Stimulated activated CD4-positive, alpha-beta T cell treated with anti-CD3 and anti-CD28 coated beads, Interleukin-12 subunit alpha, Interleukin-12 subunit beta, amount 100 ng/mL, for 48 hours (primary cell): Measurements from ENCODE around the gene TMEM203.

ENCODE experiments used
- DNase-seq, 3 donors: peaks; one replicate each; pipeline ENCODE4 v3.0.0-alpha.2; 2020; ENCODE audit warnings: low read depth in 2 of 3, low spot score in 1 of 3

TMEM203 gene

DNA sequence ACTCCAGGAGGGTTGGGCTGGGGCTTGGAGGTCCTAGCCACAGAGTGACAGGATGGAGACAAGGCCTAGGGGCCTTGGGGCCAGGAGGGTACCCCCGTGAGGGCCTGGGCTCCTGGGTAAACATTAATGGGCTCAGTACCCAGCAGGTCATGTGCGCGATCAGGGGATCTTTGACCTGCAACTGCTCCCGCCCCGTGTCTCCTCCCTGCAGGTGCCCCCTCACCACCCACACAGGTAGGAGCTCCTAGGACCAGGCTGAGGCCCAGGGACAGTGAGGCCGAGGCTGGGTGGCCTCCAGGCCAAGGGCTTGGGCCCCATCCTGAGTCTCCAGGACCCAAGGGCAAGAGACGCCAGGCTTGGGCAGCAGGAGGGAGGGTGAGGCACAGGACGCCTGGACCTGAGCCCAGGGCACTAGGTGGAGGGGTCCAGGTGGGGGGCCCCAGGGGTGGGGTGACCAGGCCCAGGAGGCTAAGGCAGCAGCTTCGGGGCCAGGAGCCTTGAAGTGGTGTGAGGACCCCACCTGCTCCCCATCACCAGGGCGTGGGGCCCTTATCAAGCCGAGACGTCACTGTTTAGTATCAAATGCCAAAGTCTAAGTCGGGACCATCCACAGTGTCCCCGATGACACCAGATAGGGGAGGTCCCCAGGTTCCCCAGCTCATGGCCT lies 25.4 kb upstream of the TMEM203 start, which contains the start of gene SLC34A3:
SLC34A3 (plus strand) TSS at position 197 of the 667 bp plus-strand sequence. CDS start 802 bp downstream, outside the sequence.
- no peak for DNase-seq

DNA sequence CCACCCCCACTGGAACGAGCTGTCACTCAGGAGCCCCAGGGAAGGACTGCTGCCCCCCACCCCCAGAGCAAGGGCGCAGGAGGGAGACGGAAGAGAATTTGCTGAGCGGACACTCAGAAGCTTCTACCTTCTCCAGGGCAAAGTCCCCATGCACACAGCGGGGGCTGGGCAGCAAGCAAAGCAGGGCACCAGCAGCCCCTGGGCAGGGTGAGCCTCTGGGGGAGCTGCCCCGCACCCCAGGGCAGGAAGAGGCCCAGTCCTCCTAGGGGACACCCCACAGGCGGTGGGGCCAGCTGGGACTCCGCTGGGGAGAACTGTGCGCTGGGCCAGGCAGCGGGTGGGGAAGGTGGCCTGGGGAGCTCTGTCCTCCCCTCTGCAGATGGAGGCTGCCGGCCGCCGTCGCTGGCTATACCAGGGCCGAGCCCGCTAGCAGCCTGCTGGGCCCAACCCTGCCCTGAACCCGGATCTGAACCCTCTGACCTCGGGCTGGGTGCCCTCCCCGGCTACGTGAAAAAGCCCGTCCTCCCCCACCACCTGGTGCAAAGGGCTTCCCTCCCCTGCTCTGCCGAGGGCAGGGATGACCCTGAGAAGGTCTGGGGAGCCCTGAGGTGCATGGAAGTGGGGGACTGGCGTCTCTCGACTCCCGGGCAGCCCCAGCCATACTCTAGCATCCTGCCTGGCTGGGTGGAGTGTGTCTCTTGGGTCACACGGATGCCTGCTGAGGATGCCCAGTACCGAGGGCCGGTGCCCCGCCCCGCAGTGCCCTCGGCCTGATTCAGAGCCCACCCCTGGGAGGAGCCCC lies 24.7 kb upstream of the TMEM203 start:
- no peak for DNase-seq

- no peak for DNase-seq
Measured at GRCh38 chr9:137228968-137229896, 23.8 kb upstream of the TMEM203 start.

DNA sequence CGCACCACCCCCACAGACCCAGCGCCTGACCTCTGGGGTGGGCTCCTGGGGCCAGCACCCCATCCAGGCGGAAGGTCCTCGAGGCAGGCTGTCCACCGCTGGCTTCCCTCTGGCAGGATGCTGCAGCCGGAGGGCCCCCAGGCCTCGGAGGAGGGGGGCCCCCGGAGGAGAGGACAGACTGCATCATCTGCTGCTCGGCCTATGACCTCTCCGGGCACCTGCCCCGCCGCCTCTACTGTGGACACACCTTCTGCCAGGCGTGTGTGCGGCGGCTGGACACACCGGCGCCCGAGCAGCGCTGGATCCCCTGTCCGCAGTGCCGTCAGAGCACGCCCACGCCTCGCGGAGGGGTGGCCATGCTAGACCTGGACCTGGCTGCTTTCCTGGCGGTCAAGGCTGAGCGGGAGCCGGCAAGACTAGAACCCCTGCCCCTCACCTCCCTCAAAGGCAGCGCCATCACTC lies 23.1 kb upstream of the TMEM203 start:
- DNase-seq: no peak

GRCh38 chr9:137227853-137228505 lies 22.5 kb upstream of the TMEM203 start:
- DNase-seq: no peak

- DNase-seq: peak; percentile 71 to 84 (median 75)
Measured at GRCh38 chr9:137227054-137227852, 21.8 kb upstream of the TMEM203 start, which contains the start of gene RNF224. TSS of gene RNF224 (plus strand) at chr9:137227502. CDS start at chr9:137228336, 834 bp downstream.

DNA sequence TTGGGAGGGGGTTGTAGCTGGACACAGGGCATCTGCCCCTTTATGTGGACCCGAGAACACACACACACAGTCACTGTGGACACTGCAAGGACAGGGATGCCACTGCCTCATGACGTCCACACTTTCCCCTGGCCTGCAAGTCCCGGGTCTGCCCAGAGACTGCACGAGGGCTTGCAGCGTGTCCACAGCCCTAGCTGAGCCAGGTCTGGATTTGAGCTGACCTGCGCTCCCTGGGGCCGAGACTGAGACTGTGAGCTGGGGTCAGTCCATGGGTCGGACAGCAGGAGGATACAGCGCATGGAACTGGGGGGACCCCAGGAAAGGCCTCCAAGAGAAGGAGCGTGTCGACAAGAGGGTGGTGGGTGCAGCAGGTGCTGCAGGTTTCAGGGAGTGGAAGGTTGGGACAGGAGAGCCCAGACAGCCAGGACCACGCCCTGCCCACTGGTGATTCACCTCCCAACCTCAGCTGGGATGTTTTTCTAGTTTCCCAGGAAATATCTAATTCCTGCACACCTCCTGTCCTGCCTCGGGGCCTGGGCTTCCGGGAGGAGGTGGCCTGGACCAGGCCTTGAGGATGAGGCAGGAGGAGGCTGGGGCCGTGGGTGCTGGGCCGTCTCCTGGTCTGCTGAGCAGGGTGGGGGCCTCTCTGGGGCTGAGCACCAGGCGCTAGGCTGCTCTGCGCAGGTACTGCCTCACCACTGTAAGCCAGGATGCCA lies 21.0 kb upstream of the TMEM203 start:
- DNase-seq: no peak

DNA sequence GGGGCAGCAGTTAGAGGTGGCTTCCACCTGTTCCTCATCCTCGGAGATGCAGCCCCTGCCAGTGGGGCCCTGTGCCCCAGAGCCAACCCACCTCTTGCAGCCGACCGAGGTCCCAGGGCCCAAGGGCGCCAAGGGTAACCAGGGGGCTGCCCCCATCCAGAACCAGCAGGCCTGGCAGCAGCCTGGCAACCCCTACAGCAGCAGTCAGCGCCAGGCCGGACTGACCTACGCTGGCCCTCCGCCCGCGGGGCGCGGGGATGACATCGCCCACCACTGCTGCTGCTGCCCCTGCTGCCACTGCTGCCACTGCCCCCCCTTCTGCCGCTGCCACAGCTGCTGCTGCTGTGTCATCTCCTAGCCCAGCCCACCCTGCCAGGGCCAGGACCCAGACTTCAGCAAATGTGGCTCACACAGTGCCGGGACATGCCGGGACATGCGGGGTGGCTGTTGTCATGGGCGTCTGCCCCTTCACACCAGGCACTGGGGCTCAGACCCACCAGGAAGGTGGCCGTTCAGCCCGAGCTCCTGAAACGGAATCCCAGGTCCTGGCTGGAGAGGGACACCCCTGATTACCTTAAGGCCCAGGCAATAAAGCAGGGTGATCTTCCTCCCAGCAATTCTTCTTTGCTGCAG lies 20.4 kb upstream of the TMEM203 start:
- DNase-seq: no peak

GRCh38 chr9:137224830-137225694 lies 19.6 kb upstream of the TMEM203 start, which contains the start of gene CYSRT1:
TSS of gene CYSRT1 (plus strand) at chr9:137225174. CDS start at chr9:137225622, 448 bp downstream.
- DNase-seq: no peak

DNA sequence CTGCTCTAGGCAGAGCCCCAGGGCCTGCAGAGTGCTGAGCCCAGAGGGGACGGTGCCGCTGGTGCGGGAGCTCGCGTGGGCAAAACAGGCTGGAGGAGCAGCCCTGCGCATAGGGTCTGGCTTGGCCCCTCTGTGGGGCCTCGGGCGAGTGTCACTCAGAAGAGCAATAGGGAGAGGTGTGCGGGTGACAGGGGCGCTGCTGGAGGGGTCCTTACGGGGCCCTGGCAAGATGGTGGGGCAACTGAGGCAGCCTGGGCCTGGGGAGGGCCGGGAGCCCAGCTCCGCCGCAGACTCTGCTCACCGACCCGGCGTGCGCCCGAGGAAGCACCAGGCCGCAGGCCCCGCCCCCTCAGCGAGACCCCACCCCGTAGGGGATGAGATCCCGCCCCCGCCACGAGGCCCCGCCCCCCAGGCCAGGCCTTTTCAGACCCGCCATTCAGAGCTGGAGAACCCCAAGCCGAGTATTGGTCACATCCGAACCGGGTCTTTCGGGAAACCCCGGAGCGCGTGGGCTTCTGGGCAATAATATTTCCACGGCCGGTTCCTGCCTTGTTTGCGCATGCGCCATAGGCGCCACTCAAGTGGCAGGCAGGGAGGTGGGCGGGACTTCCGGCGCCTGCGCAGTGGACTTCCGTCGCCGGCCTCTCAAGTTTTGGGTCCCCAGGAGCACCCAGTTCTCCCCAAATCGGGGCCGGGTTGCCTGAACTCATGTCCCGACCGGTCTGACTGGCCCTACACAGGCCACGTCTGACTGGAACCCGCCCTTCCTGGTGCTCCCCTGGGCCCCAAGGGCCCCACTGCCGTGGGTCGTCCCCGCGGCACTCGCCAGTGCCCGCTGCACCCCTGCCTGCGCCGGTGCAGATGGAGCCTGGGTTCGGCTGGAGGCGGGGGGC lies 17.9 kb upstream of the TMEM203 start:
- peak; percentile 97 to 99 (median 97) for DNase-seq

DNA sequence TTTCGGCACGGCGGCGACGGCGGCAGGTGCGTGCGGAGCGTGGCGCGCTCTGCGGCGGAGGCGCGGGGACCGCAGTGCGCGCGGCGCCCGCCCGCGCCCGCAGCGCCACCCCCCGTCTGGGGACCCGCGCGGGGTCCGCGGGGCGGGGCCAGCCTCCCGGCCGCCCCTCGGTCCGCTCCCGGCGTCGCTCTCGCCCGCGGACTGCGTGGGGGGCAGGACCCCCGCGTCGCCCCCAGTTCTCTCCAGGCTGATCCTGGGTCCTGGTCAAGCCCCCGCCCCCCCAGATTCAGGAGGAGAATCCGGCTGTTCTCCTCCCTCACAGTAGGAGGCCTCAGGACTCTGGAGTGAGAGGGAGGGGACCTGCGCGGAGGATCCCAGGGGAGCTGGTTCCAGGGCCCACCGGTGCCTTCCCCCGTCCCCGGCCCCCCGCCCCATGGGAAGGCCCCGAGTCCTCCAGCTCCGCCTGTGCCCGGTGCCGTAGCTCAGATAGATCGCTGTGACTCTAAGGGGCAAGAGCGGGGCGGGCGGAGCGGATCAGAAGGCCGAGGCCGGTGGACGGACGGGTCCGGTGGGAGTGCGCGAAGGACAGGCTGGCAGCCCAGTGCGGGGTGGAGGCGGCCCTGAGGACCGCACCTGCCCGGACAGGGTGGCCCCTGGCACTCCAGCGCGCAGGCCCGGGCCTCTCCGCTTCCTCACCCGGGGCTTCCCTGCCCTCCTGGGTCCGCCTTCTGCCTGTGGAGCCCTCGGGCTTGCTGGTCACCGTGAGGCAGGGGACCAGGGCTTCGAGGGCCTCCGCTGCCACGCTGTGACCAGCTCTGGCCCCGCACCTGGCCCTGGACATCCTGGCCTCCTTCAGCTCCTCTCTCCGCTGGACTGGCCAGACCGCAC lies 17.0 kb upstream of the TMEM203 start, which contains the start of gene RNF208:
RNF208 (minus strand) TSS at position 51 of the 888 bp plus-strand sequence. CDS start 1,028 bp downstream, outside the sequence.
- no peak for DNase-seq

- no peak for DNase-seq
Measured at GRCh38 chr9:137221506-137222111, 16.2 kb upstream of the TMEM203 start.

- no peak for DNase-seq
Measured at GRCh38 chr9:137221095-137221505, 15.7 kb upstream of the TMEM203 start.

DNA sequence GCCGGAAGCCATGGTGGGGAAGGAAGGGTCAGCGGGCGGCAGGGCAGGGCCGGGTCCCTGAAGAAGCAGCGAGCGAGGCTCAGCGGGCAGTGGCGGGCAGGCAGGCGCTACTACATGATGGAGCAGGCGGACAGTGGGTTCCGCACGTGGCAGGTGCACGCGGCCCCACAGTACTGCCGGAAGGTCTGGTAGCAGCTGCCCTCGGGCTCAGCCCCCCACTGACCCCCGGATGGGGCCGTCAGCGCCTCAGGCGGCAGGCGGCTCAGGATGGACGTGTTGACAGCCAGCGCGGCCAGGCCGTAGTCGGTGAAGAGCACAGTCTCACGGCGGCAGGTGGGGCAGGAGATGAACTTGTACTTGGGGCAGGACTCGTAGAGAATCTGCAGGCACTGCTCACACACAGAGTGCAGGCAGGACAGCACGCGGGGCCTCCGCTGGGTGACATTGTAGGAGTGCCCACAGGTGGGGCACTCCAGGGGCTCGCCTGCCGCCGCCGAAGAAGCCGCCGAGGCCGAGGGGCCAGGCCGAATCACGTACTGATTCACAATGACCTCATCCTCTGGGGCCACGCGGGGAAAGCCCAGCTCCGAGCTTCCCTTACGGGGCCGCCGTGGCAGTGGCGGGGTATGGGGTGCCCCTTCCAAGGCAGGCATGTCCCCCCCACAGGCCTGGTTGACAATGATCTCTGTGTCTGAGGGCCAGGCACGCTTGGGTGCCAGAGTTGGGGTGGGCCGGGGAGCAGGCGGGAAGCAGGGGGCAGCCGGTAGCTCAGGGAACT lies 15.1 kb upstream of the TMEM203 start:
- DNase-seq: no peak
